GM19193 (cell line): ENCODE measurements around the gene MAG.

ENCODE experiments used
- POLR2A ChIP-seq: IDR thresholded peaks from 4 replicates; pipeline ENCODE4 v1.6.1; 2011; ENCODE audit not compliant: insufficient read depth, insufficient read length; ENCODE audit errors: extremely low read depth

MAG gene

GRCh38 chr19:35291916-35292315 is at the start of gene MAG:
TSS of gene MAG (plus strand) at chr19:35292161. CDS start at chr19:35295409, 3,248 bp downstream.
- no peak for TF ChIP-seq POLR2A

DNA sequence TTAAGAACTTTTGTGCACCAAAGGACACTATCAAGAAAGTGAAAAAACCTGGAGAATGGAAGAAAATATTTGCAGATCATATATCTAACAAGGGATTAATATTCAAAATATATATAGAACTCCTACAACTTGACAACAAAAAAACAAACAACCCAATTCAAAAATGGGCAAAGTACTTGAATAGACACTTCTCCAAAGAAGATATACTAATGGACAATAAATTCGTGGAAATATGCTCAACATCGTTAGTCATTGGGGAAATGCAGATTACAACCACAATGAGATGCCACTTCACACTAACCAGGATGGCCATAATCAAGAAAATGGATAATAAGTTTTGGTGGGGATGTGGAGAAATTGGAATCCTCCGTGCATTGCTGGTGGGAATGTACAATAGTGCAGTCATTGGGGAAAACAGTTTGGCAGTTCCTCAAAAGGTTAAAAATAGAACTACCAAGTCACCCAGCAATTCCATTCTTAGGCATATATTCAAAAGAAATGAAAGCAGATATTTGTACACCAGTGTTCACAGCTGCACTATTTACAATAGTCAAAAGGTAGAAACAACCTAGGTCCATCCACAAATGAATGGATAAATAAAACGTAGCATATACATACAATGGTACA is 45.4 kb upstream of the MAG start:
- no peak for TF ChIP-seq POLR2A

- no peak for TF ChIP-seq POLR2A
Observed at GRCh38 chr19:35247526-35248309, 44.2 kb upstream of the MAG start.

DNA sequence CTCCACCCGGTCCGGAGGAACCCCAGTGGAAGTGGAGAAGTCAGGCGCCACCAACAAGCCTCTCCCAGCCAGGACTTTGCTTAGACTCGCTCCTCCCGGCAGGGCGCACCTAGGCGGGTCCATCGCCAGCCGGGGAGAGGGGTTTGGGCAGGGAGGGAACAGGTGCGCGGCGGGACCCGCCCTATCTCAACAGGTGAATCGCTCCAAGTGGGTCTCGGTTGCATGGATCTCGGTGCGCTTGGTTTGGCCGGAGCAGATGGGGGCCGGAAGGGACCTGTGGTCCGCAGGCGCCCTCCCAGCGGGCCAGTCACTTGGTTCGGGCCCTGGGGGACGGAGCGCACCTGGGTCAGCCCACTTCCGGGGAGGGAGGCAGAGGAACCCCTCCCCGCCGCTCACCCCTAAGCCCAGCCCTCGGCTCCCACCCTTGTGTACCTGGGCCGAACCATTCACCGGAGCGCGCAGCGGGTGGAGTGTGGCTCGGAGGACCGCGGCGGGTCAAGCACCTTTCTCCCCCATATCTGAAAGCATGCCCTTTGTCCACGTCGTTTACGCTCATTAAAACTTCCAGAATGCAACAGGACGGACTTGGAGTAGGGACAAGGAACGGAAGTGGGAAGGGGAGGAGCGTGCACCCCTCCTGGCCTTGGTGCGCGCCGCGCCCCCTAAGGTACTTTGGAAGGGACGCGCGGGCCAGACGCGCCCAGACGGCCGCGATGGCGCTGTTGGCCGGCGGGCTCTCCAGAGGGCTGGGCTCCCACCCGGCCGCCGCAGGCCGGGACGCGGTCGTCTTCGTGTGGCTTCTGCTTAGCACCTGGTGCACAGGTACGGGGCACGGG is 43.4 kb upstream of the MAG start, which contains the start of gene LSR:
Gene LSR (plus strand): TSS at position 693 of the 836 bp plus-strand sequence. CDS start 21 bp downstream, at position 714.
- peak; percentile 98 for TF ChIP-seq POLR2A

DNA sequence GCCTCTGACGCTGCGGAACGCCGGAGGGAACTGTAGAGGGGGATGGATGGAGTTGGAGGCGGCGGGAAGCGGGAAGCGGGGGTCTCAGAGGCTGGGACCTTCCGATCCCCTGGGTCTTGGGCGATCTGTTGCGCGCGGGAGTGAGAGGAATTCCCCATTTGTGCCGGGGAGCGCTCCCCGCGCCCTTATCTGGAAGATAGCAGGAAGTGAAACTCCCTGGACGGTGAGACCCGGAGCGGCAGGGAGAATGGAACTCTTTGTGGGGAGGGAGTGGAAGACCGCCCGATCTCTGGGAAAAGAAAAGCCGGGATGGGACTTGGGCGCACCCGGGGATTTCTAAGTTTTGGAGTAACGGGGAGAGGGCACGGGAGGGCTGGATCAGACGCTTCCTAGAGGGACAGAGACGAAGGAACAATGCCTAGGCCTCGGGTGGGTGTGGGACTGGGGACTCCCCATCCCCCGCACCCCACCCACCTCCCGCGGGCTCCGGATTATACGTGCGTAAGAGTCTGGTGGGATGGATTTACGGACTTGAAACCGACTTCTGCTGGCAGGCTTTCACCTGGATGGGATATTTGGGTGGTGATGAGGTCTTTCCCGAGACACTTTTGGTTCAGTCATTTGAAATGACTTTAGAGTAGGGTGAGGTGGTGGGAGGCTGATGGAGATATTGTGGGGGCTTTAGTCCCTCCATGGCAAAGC is 42.7 kb upstream of the MAG start:
- TF ChIP-seq POLR2A = no peak

- TF ChIP-seq POLR2A = no peak
Observed at GRCh38 chr19:35249848-35250711, 41.9 kb upstream of the MAG start.

DNA sequence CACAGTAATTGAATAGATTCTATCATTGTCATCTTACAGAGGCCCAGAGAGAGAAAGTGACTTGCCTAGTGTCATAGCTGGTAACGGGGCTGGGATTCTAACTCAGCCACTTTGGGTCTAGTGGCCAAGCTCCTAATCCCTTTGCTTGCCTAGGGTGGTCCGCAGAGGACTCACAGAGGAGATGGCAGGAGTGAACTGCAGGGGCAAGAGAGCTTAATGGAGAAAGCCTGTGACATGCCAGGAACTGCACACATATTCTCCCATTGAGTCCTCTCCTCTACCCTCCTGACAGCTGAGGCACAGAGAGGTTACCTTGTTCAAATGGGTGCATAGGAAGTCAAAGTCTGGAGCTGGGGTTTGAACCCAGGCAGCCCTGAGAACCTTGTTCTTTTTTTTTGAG is 40.5 kb upstream of the MAG start:
- TF ChIP-seq POLR2A = no peak

- TF ChIP-seq POLR2A = no peak
Observed at GRCh38 chr19:35253316-35254286, 38.4 kb upstream of the MAG start.

DNA sequence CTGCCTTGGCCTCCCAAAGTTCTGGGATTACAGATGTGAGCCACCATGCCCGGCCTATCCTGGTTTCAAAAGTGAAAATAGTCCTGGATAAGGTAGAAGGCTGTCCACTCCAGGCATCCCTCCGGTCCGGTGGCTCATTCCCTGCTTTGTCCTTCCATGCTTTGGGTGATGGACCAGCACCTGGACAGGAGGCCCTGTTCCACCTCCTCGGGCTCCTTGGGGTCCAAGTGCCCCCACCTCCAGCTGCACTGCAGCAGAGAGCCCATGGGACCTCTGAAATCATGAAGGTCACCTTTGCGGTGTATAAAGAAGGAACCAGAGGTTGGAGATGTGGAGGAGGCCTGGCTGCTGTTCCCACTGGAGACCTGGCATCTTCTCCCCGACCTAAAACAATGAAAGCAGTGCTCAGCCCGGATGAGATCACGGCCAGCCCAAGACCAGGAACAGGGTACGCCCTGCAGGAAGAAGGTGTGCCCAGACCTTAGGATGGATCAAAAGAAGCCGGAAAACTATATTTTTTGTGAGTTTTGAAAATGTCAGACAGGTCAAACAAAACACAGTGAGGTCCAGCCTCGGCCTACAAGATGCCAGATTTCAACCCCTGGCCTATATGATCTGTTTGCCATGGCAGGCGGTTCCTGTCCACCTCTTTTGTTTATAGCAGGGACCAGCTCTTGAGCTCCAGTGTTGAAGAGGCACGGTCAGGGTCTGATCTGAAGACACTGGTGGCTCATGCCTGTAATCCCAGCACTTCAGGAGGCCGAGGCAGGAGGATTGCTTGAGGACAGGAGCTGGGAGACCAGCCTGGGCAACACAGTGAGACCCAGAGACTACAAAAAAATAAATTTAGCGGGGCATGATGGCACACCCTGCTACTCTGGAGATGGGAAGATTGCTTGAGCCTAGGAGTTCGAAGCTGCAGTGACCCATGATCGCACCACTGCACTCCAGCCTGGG is 37.3 kb upstream of the MAG start:
- TF ChIP-seq POLR2A = no peak

GRCh38 chr19:35256566-35256965 is 35.4 kb upstream of the MAG start:
- TF ChIP-seq POLR2A = no peak

DNA sequence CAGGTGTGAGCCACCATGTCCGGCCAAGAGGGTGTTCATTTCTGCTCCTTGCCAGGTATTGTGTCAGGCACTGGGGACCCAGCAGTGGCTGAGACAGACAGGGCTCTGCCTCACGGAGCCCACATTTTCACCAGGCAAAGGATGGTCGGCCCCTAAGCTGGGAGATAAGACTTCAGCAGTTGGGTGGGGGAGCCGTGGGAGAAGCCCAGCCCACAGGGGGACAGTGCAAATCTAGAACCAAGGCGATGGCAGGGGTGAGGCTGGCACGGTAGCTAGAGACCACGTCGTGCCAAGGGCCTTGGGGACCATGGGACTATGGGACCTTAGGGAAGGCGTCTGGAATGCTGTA is 34.9 kb upstream of the MAG start:
- no peak for TF ChIP-seq POLR2A
